GM18907 (cell line): ENCODE data around the gene IMMP2L.
"Not testable (repeated sequence)": the region's sequence is repeated elsewhere in the genome, so short reads cannot be mapped to it uniquely, and the experiment has no call there.

Source experiments
- ATAC-seq: cut with Tn5 transposase; IDR thresholded peaks from one replicate; pipeline ENCODE4 v1.9.1; 2021; ENCODE audit warnings: mild to moderate bottlenecking, moderate library complexity; ENCODE audit not compliant: unreplicated experiment

IMMP2L gene

DNA sequence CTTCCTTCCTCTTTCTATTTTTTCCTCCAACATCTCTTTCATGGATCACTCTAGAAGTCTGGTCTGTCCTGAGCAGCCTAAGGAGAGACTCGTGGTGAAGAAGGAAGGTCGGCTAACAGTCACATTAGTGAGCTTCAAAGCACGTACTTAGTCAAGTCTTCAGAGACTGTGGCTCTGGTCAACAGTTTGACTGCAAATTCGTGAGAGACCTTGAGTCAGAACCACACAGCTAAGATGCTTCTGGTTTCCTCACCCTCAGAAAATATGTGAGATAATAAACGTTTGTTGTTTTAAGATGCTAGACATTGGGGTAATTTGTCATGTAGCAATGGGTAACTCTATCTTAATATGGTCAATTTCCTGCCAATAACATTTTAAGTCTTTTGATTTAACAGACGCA, 597.5 kb downstream of the IMMP2L start:
- ATAC-seq = no peak

DNA sequence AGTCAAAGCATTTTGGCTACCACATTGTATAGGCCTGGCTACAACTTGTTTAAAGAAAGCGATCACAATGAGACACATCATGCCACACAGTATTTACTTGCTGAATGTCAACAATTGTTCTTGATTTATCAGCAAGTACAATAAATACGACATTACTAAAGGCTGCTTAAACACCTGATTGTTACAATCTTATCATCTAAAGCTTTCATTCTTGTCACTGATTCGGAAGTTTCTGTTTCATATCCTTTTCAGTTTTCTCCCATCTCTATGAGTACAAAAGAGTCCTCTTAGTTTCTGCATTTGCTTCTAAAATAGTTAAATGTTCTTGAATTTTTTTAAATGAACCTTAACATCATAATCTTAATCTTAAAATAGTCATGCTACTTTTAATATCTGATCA, 599.5 kb downstream of the IMMP2L start:
- ATAC-seq = no peak

DNA sequence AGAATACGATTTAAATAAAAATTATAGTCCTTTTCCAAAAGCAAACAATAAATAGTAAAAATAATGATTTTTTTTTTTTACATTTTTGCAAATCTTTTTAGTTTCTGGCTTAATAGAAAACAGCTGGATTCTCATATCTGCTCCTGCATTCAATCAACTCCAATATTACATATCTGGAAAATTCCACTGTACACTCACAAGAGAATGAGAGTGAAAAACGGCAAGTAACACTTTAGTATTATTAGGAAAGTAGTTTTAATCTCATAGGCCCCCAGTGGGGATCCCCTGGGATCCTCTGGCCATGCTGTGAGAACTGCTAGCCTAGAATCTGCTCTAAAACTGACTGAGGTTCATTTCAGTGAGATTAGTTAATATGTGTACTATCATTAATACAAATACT, 599.9 kb downstream of the IMMP2L start:
- ATAC-seq = no peak

GRCh38 chr7:110960811-110961210, 601.5 kb downstream of the IMMP2L start:
- no peak for ATAC-seq

DNA sequence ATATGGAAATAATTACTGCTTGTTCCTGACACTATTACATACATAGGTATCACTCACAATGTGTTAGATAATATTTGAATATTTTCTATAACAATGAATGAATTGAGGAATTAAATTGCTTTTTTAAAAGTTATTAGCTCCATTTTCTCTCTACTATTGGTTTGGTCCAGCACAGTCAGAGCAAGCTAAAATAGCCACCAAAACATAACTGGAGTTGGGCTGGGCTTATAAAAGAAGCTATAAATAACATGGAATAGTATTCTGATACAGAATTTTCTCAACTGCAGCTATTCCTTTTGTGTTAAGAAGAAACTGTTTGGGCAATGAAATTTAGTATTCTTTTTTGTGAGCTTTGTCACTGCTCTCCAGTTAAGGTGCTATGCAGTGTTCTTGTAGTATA, 614.0 kb downstream of the IMMP2L start:
- no peak for ATAC-seq

GRCh38 chr7:110947408-110947807, 614.9 kb downstream of the IMMP2L start:
- ATAC-seq = no peak

- no peak for ATAC-seq
Observed at GRCh38 chr7:110944966-110945644, 617.2 kb downstream of the IMMP2L start.

DNA sequence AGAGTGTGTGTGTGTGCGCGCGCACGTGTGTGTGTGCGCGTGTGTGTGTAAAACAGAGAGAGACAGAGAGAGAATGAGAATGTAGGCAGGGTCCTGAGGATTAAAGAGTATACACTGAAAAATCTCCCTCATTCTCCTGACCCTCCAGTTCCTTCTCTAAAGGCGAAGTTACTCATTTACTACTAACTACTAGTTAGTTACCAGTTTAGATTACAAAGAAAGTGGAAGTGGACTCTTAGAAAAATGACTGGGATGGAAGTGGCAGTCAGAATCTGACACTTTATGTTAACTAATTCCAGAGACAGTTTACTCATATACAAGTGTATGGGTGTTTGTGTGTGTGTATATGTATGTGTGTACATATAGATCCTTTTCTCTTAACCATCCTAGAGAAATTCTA, 617.8 kb downstream of the IMMP2L start:
- ATAC-seq = no peak

DNA sequence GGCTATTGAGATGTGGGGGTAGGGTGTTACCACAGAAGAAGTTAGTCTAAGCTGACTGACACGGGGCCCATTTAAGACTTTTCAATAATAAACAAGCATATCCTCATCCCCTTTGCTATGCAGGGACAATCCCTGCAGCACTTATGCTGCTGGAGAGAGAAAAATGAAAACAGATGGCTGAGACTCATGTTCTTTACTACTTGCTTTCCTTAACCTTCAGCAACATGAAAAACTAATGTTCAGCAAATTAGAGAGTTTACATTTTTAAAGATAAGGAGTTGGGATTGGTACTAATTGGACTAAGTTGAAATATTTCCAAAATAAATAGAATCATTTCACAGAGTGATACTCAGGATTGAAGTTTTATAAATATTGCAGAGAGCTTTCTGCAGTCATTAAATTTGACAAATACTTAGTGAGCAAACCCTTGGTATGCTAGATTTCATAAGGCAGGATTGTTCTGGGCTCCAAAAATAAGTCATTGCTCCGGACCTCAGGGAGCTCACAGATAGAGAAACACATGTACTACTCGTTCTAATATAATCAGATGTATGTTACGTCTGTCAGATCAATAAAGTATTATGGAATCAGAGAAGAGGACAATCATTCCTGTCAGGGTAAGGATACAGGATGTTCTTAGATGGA, 618.5 kb downstream of the IMMP2L start:
- no peak for ATAC-seq

DNA sequence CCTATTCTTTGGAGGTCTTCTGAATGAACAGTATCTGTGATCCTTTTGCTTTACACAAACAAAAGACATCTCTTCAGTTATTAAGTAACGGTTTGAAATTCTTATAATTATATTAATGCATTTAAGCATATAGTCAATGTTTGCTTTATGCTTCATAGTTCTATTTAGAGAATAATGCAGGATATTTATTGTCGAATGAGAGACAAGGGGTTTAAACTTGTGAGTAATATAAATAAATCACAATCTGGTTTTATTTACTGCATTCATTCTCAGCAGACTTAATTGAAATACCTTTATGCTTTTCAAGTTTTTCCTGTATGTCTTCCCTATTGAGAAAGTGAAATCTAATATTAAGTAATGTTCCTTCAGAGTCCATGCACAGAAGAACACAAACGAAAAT, 620.9 kb downstream of the IMMP2L start:
- ATAC-seq = no peak

DNA sequence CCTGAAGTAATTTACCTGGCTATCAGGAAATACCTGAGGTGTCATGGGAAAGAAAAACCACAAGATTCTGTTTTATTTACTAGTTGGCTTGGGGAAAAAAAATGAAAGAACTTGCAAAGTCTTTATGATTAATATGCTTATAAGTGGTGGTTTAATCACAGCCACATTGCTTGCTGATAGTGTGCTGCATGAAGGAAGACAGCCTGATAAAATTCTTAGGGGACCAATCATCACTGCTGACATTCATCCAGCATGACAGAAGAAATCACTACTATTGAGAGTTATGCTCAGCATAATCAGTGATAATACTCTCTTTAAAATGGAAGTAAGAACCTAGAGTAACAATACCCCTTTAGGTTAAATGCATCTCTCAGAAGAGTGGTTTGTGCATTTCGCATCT, 621.5 kb downstream of the IMMP2L start:
- ATAC-seq = no peak

DNA sequence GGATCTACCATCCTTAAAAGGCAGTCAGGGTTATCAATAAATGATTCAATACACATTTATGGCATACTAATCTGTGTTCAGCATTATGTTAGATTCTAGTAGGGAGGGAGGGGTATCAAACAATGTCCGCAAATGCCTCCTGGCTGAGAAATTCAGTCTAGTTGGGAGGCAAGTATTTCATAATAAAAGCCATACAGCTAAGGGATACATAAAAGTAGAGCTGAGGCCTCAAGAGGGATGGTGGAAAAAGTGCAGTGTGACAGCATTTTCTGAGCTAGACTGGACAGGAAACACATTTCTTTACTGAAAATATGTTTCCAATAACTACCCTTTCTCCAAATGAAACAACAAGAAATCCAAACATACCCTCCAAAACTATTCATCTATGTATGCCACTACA, 624.1 kb downstream of the IMMP2L start:
- no peak for ATAC-seq

GRCh38 chr7:110936665-110937064, 625.6 kb downstream of the IMMP2L start:
- not testable (repeated sequence) for ATAC-seq

DNA sequence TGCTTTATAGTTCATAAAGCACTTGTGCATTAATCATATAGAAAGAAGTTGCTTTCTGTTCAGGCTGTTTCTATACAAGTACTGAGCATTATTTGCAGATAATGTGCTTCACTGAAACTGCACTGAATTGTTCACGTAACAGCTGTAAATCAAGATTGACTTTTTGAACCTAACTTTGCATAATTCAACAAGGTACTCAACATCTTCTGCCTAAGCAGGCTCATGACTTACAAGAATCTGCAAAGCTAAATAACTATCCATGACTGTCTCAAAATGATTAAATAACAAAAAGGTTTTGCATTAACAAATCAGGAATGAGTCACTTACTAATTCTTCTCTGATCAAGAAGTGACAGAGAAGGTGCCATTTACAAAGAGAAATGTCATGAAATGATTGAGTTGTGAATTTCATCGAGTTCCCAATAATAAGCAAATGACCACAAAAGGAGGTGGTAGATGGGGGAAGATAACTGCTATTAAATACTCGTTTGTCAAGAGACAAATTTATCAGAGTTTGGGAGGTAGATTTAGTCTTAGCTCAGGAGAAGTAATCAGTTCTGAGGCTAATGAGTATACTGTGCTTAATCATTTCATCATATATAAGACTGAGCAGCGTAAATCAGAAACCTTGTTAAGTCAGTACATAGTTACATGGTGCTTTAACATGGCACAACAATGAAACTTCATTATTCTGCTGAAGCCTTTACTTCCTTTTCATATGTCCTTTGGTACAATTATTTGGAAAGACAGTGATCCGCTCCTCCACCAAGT, 632.6 kb downstream of the IMMP2L start:
- no peak for ATAC-seq

DNA sequence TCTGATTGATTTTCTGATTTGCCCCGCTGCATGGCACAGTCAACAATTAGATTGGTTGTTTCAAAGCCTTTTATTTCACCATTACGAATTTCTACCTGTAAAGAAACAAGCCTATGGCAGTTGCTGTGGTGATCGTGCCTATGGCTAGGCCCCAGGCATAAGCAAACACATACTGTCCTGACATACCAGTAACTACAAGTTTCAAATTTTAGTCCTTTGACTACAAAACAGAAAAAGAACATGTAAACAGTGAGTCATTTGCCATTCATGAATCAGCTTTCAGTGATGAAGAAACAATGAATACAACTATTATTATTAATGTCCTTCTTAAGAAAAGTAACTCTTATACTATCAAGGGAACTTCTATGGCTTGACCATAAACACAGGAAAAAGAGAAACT, 639.4 kb downstream of the IMMP2L start:
- no peak for ATAC-seq

- ATAC-seq = no peak
Observed at GRCh38 chr7:110921595-110922151, 640.6 kb downstream of the IMMP2L start.

DNA sequence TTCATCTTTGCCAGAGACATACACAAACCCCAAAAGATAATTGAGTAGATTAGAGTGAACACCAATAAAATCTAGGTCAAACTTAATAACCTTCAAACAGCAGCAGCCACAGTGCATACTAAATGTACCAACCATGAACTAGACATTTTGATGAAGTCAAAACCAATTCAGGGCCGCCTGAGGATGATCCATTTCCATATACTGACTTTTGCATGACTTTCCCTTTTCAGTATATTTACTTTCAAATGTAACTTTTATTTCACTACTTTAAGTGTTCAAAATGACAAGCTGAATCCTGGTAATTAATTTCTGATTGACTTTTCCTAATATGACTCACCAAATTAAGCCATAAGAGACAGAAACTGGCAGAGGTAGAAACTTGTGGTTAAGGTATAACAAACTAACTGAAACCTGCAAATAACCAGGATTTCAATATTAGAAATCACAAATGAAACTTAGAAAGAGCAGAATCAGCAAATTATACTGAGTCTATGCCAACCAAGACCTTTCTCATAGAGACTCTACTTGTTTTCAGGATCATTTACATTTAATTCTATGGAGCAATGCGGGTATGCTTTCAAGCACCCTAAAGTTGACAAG, 643.2 kb downstream of the IMMP2L start:
- ATAC-seq = peak; percentile 92

GRCh38 chr7:110914263-110914662, 648.0 kb downstream of the IMMP2L start:
- ATAC-seq = peak; percentile 52

GRCh38 chr7:110911632-110912031, 650.7 kb downstream of the IMMP2L start:
- no peak for ATAC-seq

- ATAC-seq = no peak
Observed at GRCh38 chr7:110909117-110909516, 653.2 kb downstream of the IMMP2L start.
